Measurements from ENCODE around the gene HDAC5.

GRCh38 chr17:44084921-44085320, 38.5 kb downstream of the HDAC5 start:
- TF ChIP-seq CTCF (conservative IDR thresholded peaks at IDR 0.05; ENCODE audit: low read length) (no peak), EZH2phosphoT487 (IDR thresholded peaks at IDR 0.05; ENCODE audit: borderline replicate concordance) (no peak)

Data from Loucy (cell line).